Left forelimb (tissue), 1 donor: ENCODE data around the gene MC4R.
"Not testable (repeated sequence)": the region's sequence is repeated elsewhere in the genome, so short reads cannot be mapped to it uniquely, and the experiment has no call there.

ENCODE experiments used
- DNase-seq: peaks from one replicate; pipeline ENCODE4 v3.0.0-alpha.2; 2018; ENCODE audit warnings: low spot score

MC4R gene

GRCh38 chr18:60372596-60372995 is at the start of gene MC4R:
Gene MC4R (minus strand): TSS chr18:60372775. CDS start chr18:60372349, 426 bp downstream.
- DNase-seq, result peak; percentile 73

- DNase-seq, result not testable (repeated sequence)
Observed at GRCh38 chr18:60422306-60422705, 49.7 kb upstream of the MC4R start.

- no peak for DNase-seq
Observed at GRCh38 chr18:60421356-60422118, 49.0 kb upstream of the MC4R start.

GRCh38 chr18:60417946-60418345 is 45.4 kb upstream of the MC4R start:
- no peak for DNase-seq

- no peak for DNase-seq
Observed at GRCh38 chr18:60413944-60414547, 41.5 kb upstream of the MC4R start.

- no peak for DNase-seq
Observed at GRCh38 chr18:60411715-60412114, 39.1 kb upstream of the MC4R start.

GRCh38 chr18:60406721-60407120 is 34.1 kb upstream of the MC4R start:
- DNase-seq, result no peak

- no peak for DNase-seq
Observed at GRCh38 chr18:60404486-60405085, 32.0 kb upstream of the MC4R start.

GRCh38 chr18:60401346-60401745 is 28.8 kb upstream of the MC4R start:
- DNase-seq, result no peak

- DNase-seq, result no peak
Observed at GRCh38 chr18:60391571-60392226, 19.1 kb upstream of the MC4R start.

GRCh38 chr18:60389314-60389713 is 16.7 kb upstream of the MC4R start:
- no peak for DNase-seq

- DNase-seq, result no peak
Observed at GRCh38 chr18:60385693-60386092, 13.1 kb upstream of the MC4R start.

GRCh38 chr18:60383893-60384292 is 11.3 kb upstream of the MC4R start:
- DNase-seq, result no peak

- DNase-seq, result no peak
Observed at GRCh38 chr18:60377778-60378469, 5.3 kb upstream of the MC4R start.

GRCh38 chr18:60372132-60372531 is 443 bp downstream of the MC4R start:
- no peak for DNase-seq

GRCh38 chr18:60358516-60358915 is 14.1 kb downstream of the MC4R start:
- DNase-seq, result no peak

GRCh38 chr18:60350941-60351340 is 21.6 kb downstream of the MC4R start:
- no peak for DNase-seq

GRCh38 chr18:60350150-60350549 is 22.4 kb downstream of the MC4R start:
- DNase-seq, result no peak

- no peak for DNase-seq
Observed at GRCh38 chr18:60347526-60348045, 25.0 kb downstream of the MC4R start.

GRCh38 chr18:60339018-60339417 is 33.6 kb downstream of the MC4R start:
- DNase-seq, result no peak

GRCh38 chr18:60331890-60332289 is 40.7 kb downstream of the MC4R start:
- no peak for DNase-seq

- no peak for DNase-seq
Observed at GRCh38 chr18:60329131-60329530, 43.4 kb downstream of the MC4R start.
